COLO668 (cell line): ENCODE results near the gene GABBR2.

ENCODE experiments used
- DNase-seq: peaks from one replicate; lab custom pipeline; 2025; ENCODE audit not compliant: unreplicated experiment; lab: John Stamatoyannopoulos, UW

Gene GABBR2

DNA sequence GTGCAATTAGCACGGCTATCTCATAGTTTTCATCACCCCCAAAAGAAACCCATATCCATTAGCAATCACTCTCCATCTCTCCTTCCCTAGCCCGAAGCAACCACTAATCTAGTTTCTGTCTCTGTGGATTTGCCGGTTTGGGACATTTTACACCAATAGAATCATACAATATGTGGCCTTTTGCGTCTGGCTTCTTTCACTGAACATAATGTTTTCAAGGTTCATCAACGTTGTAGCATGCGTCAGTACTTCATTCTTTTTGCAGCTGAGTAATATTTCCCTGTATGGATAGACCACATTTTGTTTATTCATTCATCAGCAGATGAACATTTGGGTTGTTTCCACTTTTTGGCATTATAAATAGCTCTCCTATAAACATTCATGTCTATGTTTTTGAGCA lies 377.9 kb downstream of the GABBR2 start:
- DNase-seq, result no peak

DNA sequence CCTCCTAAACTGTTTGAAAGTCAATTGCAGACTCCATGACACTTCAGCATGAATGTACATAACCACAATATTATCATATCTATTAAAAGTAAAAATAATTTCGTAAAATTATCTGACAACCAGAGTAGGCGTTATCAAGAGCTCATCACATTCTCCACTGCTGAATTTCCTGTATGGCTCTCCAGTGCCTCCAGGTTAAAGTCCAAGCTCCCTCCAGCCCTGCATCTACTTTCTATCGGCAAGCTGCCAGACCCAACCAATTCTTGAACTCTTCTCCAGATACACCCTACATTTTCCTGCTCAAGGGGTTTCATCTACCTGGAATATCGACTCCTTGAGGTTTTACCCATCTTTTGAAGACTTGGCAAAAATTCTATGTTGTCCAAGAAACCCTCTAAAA lies 378.8 kb downstream of the GABBR2 start:
- DNase-seq, result no peak

DNA sequence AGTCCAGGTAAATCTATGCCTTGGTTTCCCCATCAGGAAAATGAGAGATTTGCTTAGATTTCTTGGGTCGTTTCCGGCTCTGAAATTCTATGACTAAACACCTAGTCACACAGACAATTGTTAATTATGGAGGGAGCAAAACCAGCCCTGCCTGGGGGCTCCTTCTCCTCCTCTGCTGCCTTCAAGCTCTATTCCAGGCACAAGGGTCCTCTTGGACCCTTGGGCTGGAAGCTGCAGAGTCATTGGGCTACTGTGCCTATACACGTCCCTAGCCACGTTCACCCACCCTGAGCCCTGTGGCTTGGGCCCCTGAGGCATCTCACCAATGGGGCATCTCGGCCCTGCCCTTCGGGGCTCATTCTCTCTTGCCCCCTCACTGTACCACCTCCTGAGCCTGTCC lies 379.5 kb downstream of the GABBR2 start:
- no peak for DNase-seq

DNA sequence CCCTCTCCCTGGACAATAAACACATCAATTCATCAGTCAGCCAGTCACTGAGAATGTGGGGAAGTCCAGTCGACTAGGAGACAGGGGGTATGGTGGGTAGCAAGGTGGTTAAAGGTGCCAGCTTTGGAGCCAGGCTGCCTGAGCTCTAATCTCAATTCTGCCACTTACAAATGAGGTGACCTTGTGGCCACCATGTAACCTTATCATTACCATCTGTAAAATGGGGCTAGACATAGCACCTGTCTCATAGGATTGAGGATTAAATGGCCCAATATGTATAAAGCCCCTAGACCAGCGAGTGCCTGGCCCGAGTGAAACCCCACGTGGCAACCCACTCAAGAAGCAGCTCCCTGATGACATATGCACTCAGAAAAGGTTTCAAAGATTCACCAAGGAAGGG lies 380.0 kb downstream of the GABBR2 start:
- DNase-seq, result no peak

DNA sequence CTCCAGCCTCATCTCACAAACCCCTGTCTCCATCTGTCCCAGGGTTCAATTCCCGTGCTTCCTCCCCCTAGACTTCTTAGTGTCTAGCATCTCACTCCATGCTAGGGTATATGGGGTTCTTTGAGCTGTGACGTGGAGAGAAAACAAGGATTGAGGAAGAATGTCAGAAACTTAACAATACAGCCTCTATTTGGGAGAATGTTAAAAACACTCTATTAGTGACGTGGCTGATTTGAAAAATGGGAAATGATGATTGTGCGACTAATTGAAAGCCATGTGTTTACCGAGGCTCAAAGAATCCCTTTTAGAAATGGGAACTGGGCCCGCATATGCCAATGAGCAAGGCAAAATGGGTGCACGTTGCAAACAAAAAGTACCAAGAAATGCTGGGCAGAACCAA lies 380.6 kb downstream of the GABBR2 start:
- no peak for DNase-seq

DNA sequence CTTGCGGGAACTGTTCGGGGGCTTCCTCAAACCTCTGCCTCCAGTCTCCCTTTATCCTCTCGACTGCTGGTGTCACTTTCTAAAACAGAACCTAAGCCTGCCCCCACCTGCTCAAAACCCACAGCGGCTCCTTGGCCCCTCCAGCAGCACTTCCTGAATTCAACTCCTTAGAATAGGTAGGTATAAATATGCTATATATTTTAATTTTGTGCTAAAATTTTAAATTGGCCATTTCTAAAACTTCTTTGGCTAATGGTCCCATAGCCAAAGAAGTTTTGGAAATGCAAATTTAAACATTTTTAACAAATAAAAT lies 381.5 kb downstream of the GABBR2 start:
- no peak for DNase-seq

DNA sequence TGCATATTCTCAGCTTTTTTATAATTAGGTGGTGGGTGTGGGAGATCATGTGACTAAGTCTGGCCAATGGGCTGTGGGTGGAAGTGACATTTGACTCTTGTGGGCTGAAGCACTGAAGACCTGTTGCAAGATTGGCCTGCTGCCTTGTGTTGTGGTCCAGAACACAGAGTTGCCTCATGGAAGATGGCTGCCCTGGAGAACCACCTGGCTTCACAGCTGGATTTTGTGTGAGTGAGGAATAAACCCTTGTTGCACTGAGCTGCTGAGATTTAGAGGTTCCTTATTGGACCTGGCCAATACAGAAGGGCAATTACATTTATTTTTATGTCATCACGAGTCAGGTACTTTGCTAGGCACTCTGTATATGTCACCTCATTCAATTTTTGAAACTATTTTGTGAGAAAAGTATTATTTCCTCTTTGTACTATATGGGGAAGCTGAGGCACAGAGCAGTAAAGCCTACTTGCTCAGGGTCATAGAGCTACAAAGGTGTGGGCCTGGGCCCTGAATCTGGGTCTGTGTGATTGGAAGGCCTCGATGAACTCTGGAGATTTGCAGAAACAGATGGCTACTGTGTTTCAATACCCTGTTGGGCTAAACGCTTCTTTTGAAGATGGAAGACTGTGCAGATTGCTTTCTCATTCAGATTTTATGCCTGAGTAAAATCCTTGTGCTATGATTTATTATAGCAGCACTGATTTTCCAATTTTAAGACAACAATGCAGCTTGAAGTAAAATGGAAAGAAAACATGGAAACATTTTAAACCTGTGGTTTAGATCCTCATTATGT lies 382.1 kb downstream of the GABBR2 start:
- DNase-seq, result no peak

DNA sequence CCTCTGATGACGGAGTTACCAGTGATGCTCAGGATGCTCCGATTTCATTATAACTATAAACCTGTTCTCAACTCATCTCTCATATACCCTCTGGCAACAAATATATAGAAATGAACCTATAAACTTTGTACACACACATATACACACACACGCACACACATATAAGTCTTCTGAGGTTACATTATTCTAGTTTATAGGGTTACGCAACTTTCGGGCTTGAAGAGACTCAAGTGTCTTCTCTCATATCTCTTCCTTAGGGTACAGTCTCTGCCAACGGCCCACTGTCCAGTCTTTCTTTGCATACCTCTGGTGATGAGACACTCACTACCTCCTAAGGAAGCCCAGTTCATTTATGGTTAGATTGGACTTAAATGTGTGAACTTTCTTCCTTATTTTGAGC lies 383.9 kb downstream of the GABBR2 start:
- DNase-seq, result no peak

DNA sequence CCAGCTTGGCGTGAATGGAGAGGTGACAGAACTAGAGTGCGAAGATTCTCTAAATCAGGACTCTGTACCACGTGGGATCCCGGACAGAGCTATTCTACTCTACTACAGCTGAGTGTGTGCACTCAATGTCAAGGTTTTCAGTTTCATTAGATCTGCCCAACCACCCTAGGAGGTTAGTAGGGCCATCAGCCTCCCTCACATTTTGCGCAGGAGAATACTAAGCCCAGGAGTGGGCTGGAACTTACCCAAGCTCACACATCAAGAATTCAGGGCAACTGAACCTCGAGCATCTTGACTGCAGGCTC lies 385.0 kb downstream of the GABBR2 start:
- no peak for DNase-seq

DNA sequence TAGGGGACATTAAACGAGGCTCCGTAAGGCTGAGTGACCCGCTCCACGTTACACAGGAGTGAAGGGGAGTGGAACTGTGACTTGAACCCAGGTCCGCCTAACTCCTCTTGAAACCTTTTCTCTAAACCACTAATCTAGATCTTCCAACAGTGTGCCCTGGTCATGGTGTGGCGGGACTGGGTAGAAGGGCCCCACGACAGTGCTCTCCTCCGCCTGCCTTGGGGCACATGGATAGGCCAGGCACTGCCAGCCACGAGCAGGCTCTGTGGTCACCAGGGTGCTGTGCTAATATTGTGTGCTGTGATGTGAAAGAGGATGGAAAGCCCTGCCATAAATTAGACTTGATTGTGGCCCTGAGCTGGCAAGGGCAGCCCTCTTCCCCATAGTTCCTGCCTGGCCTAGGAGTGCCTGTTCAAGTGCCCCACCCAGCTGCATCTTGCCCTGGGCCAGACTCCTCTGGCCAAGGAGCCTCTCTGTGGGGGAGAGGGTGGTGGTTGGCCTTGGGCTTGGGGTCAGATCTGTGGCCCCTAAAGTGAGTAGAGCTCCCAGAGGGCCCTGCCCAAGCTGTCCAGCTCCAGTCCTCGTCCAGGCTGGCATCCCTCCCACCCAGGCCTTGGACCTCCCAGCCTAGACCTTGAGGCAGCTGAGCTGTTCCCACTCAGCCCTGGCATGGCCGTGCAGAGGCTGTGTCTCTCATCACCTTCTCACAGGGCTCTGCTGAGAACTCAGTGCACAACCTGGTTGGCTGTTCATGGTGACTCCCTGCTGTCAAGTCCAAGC lies 385.5 kb downstream of the GABBR2 start:
- DNase-seq, result no peak

DNA sequence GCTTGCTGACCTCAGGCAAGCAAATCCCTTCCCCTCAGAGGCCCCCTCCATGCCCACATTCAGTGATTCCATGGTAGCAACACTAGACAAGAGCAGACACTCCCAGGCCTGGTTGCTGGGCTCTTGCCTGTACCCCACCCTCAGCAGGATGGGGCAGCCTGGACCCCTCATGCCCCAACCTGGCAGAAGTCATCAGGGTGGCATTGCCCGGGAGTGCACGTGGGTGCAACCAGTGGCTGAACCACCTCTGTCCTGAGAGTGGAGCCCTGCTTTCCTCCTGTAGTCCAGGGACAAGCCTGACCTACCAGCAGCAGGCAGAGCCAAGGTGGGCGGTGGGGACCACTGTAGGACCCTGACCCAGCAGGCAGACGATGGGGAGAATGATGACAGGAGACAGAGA lies 387.5 kb downstream of the GABBR2 start:
- no peak for DNase-seq

DNA sequence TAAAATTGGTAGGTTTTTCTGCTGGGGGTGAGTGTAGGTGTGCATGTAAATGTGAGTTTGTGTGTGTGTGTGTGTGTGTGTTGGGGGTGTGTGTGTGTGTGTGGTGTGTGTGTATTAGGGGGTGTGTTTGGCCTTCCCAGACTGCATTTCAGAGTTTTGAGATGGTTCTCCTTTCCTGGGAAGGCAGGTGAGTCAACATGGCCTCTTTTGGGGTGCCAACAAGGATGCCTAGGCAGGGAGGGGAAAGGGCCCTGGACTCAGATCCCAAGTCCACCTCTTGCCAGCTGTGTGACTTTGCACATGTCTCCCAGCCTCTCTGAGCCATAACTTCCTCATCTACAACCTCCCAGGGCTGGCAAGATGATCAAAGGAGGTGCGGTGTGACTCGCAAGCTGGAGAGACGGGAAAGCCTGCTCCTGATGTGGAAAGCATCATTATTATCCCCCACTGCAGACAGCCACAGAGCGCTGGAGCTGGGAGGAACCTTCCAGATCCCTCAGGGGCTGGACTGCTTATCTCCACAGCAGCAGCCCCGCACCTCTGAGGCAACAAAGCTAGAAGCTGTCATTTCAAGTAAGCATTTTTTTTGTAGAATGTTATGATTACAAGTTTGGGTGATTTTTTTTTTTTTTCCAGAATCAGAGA lies 389.8 kb downstream of the GABBR2 start:
- no peak for DNase-seq

DNA sequence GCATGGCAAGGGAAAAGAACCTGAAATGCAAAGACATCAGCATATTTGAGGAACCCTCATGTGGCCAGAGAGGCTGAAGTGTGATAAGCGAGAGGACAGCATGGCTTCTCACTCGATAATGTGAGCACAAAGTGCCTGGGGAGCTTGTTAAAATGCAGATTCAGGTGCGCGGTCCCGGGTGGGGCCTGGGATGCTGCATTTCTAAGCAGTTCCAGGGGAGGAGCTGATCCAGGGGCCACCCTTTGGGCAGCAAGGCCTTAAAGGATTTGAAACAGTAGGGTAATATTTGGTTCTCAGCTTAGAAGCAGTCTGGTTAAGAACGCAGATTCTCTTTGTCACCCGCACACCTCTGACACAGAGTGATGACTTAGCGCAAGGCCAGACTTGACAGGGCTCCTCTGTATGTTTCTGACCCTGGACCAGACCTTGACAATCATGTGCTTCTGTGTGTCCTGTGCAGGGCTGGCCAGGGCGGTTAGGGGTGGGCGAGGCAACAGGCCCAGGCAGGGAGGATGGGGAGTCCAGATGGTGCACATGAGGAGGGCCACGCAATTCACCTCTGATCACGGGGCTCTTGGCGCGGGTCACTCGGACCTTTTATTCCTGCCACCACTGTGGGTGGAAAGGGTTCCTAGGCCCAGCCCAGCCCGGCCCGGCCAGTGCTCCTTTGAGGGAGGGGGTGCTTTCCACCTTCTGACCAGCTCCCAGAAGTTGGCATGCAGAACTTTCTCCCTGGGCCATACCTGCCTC lies 390.5 kb downstream of the GABBR2 start:
- DNase-seq, result no peak

DNA sequence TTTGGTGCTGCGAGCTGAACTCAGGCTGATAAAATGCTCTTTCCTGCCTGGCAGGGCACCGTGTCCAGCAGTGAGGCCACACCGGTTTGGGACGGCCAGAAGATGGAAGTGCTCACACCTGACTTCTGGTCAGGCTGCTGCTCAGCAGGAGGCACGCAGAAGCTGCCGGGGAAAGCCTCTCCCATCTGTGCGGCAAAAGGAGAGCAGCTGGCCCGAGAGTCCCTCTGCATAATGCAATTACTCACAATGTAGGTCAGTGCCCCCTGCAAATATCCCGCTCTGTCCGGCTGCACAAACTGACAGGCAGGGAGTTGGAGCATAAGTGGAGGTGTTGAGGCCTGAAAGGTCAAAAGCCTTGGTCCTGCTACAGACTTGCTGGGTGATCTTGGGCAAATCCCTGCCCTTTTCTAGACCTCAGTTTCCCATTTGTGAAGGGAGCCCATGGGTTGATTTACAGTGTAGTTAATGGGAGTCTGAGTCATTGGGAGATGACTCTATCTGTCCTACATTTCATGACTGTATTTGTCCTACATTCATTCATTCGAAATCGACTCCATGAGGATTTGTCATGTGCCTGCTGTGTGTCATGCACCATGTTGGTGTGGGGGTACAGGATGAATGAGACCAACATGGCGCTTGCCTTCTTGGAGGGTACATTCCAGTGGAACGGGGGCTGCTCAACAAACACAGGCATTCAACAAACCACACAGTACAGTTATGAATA lies 391.4 kb downstream of the GABBR2 start:
- DNase-seq, result peak; percentile 12

DNA sequence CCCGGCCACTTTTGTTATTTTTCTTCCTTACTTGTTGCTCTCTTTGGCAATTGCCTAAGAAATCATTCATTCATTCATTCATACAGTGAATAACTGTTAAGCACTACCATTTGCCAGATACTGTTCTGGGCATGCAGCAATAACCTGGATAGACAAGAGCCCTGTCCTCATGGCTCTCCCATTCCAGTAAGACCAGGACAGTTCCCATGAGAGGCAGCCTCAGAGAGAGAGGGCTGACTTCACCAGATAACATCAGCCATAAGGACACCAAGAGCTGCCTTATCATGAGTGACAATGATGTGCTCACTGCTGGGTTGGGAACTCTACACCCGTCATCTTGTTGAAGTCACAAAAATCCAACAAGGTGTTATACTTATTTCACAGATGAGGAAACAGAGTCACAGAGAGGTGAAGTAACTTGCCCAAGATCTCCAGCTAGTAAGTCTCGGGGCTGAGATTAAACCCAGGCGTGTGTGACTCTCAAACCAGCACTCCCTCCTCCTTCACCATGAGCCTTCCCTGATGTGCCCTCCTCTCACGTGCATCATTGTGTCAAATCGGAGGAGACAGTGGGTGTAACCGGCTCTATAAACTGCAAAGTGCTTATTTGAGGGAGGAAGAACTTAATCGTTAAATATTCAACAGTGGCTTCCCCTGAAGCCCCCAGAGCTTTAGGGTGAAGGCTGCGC lies 392.1 kb downstream of the GABBR2 start:
- DNase-seq, result no peak

DNA sequence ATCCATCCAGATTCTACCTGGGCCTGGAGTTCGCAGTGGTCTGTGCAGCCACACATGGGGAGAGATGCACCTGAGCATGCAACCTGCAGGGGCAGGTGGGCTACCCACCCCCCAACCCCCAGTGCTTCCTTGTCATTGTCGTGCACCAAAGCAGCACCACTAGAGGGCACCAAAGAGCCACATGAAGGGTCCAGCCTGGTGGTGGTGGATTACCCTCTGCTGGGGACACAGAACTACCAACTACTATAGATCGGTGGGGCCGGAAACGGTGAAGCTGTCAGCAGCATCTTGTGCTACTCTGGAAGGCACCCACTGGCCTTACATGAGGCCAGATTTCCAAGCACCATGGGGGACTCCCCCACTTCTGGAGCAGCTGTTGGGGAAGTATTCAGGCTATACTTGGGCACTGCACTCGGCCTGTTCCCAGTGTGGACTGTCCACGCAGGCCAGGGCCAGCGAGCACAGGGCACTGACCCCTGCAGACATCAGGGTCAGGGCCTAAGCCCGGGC lies 393.1 kb downstream of the GABBR2 start:
- peak; percentile 85 for DNase-seq

DNA sequence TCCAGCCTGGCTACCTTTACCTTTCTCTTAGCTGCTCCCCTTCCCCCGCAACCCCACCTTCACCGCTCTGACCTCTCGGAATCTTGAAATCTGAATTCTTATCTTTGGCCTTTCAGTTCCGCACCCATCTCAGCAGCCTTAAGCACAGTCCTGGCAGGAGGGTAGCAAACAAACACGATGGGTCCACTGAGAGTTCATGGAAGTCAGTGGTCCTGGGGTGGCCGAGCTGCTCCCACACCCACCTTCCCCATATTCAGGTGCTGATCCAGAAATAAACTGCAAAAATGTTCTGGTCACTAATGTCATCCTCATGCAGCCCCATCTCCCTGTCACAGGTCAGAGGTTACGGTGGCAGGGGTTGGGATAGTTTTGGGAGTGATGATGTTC lies 393.7 kb downstream of the GABBR2 start:
- DNase-seq, result no peak

DNA sequence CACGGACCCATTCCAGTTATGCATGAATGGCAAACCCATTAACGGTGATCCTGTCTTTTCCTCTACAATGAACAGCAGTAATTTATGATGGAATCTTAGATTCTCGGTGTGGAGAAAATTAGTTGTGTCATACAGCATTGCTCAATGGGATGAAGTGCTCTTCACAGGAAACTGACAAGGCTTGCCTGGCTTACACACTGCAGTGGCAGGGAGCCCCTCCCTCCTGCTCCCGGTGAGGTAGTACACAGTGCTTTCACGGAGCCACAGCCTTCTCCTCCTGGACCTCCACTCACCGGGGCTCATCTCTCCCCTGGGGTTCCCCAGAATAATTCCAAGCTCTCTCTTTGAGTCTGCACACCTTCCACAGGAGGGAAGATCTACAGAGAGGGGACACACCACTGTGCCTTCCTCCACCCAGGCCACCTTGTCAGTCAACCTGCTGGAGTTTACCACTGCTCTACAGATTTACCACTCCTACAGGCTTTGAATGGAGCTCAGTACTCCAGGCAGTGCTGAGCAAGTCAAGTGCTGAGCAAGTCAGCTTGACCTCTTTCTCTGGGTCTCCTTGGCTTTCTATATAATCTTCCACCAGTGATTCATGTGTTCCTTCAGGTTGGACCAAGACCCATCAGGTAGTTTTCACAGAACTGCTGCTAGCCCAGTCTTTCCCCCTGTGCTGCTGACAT lies 394.2 kb downstream of the GABBR2 start:
- DNase-seq, result no peak

DNA sequence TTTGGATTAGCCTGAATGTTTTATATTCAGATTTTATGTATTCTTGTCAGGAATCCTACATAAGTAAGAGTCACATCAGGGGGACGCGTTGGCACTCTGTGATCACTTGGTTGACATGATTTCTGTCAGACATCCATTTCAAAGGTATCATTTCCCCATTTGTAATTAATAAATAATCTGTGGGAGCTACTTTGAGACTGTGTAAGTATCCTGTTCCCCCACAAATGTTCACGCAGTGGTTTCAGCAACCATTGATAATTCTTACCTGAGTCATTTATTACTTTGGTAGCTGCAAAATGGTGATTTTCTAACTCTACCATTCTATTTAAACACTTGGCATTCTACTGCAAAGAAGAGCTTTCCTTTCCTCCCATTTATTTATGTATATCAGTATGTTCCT lies 396.4 kb downstream of the GABBR2 start:
- DNase-seq, result no peak

DNA sequence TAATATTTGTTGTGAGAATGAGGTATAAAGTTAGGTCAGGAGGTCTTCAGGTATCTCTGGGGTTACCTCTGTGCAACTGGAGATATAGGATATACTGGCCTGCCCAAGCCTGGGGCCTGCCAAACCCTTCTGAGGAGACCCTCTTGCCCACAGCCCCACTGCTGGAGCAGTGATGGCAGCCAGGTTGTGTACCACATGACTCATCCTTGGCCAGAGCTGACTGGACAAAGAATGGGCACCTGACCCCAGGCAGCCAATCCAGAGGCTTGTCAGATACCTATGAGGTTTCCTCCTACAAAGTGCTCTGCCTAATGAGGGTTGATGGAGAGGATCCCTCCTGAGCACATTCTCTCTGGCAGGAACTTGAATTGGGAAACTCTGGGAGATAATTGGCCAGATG lies 397.2 kb downstream of the GABBR2 start:
- DNase-seq, result no peak
